Neural cell (in vitro differentiated cells): Measurements from ENCODE around the gene SPOCK3.

Source experiments
- CTCF ChIP-seq: fragments of 450-650 bp; IDR thresholded peaks from 2 replicates; pipeline ENCODE4 v1.5.1; 2014; ENCODE audit warnings: antibody characterized with exemption, mild to moderate bottlenecking, moderate library complexity; ENCODE audit not compliant: poor library complexity, severe bottlenecking
- SMC3 ChIP-seq: fragments of 450-650 bp; conservative IDR thresholded peaks from 2 replicates; pipeline ENCODE4 v1.6.1; 2014; ENCODE audit warnings: antibody characterized with exemption, mild to moderate bottlenecking, moderate library complexity; ENCODE audit not compliant: poor library complexity

GRCh38 chr4:167079762-167080161, 154.5 kb downstream of the SPOCK3 start:
- TF ChIP-seq SMC3: no peak
- no peak for TF ChIP-seq CTCF
